ENCODE measurements around the gene NFYA. TPM values are rescaled to one million over a fixed set of nuclear protein-coding genes. Genes with fewer than 3 reads are reported as not detected.

The NFYA gene
- total RNA-seq, 6 donors from 2014 or later: 18.5 to 33.0 (median 21.6) TPM

DNA sequence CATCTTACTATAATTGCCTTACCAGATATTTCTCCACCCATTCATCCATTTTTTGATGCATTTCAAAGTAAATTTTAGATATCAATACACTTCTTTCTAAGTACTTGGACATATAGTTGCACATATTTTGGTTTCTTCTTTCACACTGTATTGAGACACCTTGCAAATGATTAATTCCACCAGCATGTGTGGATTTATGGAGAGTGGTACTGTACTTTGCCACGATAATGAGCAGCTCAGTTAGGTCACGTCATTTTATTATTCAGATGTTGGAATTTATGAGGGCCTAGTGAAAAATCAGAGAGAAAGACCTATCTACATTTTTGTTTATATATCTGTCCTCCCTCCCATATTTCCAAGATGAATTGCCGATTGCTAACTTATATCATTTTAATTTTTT, 5.3 kb downstream of the NFYA start:
- no peaks in the 10 kb centered on the region for H3K27me3 ChIP-seq
- H3K9me3 ChIP-seq: no peaks in the 10 kb centered on the region
- 89 to 91% methylated on average over 3 of the region's 3 CpGs for WGBS, 2 donors
- no peak overlapping the region for H3K27ac ChIP-seq
- no peak overlapping the region for H3K4me3 ChIP-seq
- H3K36me3 ChIP-seq: peaks cover 7 to 37% (median 10%) of the 10 kb centered on the region in 4 donors
- no peak for TF ChIP-seq EP300 (IDR thresholded peaks at IDR 0.05)
- TF ChIP-seq, protein P1, sequence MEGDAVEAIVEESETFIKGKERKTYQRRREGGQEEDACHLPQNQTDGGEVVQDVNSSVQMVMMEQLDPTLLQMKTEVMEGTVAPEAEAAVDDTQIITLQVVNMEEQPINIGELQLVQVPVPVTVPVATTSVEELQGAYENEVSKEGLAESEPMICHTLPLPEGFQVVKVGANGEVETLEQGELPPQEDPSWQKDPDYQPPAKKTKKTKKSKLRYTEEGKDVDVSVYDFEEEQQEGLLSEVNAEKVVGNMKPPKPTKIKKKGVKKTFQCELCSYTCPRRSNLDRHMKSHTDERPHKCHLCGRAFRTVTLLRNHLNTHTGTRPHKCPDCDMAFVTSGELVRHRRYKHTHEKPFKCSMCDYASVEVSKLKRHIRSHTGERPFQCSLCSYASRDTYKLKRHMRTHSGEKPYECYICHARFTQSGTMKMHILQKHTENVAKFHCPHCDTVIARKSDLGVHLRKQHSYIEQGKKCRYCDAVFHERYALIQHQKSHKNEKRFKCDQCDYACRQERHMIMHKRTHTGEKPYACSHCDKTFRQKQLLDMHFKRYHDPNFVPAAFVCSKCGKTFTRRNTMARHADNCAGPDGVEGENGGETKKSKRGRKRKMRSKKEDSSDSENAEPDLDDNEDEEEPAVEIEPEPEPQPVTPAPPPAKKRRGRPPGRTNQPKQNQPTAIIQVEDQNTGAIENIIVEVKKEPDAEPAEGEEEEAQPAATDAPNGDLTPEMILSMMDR (IDR thresholded peaks at IDR 0.05): no peak
- TF ChIP-seq POLR2AphosphoS5 (IDR thresholded peaks at IDR 0.05): no peak
- TF ChIP-seq POLR2A (IDR thresholded peaks at IDR 0.05): no peak
- DNase-seq (no peak), ATAC-seq (ENCODE audit: low FRiP score in 2 of 2) (no peak)
- peaks cover 26 to 38% (median 33%) of the 10 kb centered on the region in 4 donors for H3K4me1 ChIP-seq

- WGBS, 2 donors: 95 to 100% methylated on average over 1 of the region's 1 CpG
- Histone ChIP-seq H3K9me3 (no peaks in the 10 kb centered on the region), H3K27ac (no peak overlapping the region), H3K27me3 (no peaks in the 10 kb centered on the region), H3K4me3 (no peak overlapping the region), H3K4me1 (peaks cover 24 to 36% (median 32%) of the 10 kb centered on the region in 4 donors), H3K36me3 (peaks cover 9 to 46% (median 12%) of the 10 kb centered on the region in 4 donors)
- TF ChIP-seq EP300 (IDR thresholded peaks at IDR 0.05) (no peak), POLR2AphosphoS5 (IDR thresholded peaks at IDR 0.05) (no peak), POLR2A (IDR thresholded peaks at IDR 0.05) (no peak)
- TF ChIP-seq, protein P1 (IDR thresholded peaks at IDR 0.05): no peak
- no peak for ATAC-seq (ENCODE audit: low FRiP score in 2 of 2)
- DNase-seq: no peak
Observed at GRCh38 chr6:41079080-41079479, 6.3 kb downstream of the NFYA start.

GRCh38 chr6:41080621-41081020, 7.8 kb downstream of the NFYA start:
- ATAC-seq (ENCODE audit: low FRiP score in 2 of 2): no peak
- Histone ChIP-seq H3K36me3 (peaks cover 16 to 61% (median 23%) of the 10 kb centered on the region in 4 donors), H3K27me3 (no peaks in the 10 kb centered on the region), H3K27ac (peak overlapping the region in 2 of 4 donors; percentile 42 to 53), H3K9me3 (no peaks in the 10 kb centered on the region), H3K4me1 (peaks cover 8 to 23% (median 19%) of the 10 kb centered on the region in 4 donors), H3K4me3 (no peak overlapping the region)
- 54 to 74% methylated on average over 1 to 2 of the region's 2 CpGs for WGBS, 2 donors
- TF ChIP-seq POLR2A (IDR thresholded peaks at IDR 0.05): no peak
- no peak for TF ChIP-seq EP300 (IDR thresholded peaks at IDR 0.05)
- TF ChIP-seq POLR2AphosphoS5 (IDR thresholded peaks at IDR 0.05): no peak
- TF ChIP-seq, protein P1 (IDR thresholded peaks at IDR 0.05): no peak
- no peak for DNase-seq

- Histone ChIP-seq H3K9me3 (no peaks in the 10 kb centered on the region), H3K27ac (no peak overlapping the region), H3K4me3 (no peak overlapping the region), H3K36me3 (peaks cover 16 to 77% (median 23%) of the 10 kb centered on the region in 4 donors), H3K4me1 (peaks cover 0 to 11% (median 6%) of the 10 kb centered on the region in 4 donors), H3K27me3 (no peaks in the 10 kb centered on the region)
- TF ChIP-seq POLR2AphosphoS5 (IDR thresholded peaks at IDR 0.05) (no peak), POLR2A (IDR thresholded peaks at IDR 0.05) (no peak), EP300 (IDR thresholded peaks at IDR 0.05) (no peak)
- TF ChIP-seq, protein P1 (IDR thresholded peaks at IDR 0.05): no peak
- ATAC-seq (ENCODE audit: low FRiP score in 2 of 2) (no peak), DNase-seq (no peak)
Observed at GRCh38 chr6:41083072-41083471, 10.3 kb downstream of the NFYA start.

- Histone ChIP-seq H3K36me3 (peaks cover 21 to 83% (median 29%) of the 10 kb centered on the region in 4 donors), H3K4me3 (no peak overlapping the region), H3K4me1 (peaks cover 0 to 9% (median 6%) of the 10 kb centered on the region in 4 donors), H3K27me3 (no peaks in the 10 kb centered on the region), H3K27ac (no peak overlapping the region), H3K9me3 (no peaks in the 10 kb centered on the region)
- TF ChIP-seq POLR2AphosphoS5 (IDR thresholded peaks at IDR 0.05) (no peak), EP300 (IDR thresholded peaks at IDR 0.05) (no peak)
- DNase-seq (no peak), ATAC-seq (ENCODE audit: low FRiP score in 2 of 2) (no peak)
Observed at GRCh38 chr6:41085182-41085581, 12.4 kb downstream of the NFYA start.
